Epithelial cell of esophagus (primary cell): Measurements from ENCODE around the gene NQO1.
A peak's percentile ranks its signal among the peaks of the same experiment; 100 is the strongest.

Experiments used
- DNase-seq: peaks from one replicate; pipeline ENCODE4 v3.0.0; 2010; ENCODE audit warnings: low read depth
- H3K4me3 ChIP-seq: 2 replicates; pipeline ENCODE4 v1.5.1; 2011; ENCODE audit warnings: mild to moderate bottlenecking, low read length, control low read depth
- TF ChIP-seq, protein P1 (sequence below): IDR thresholded peaks from 2 replicates; pipeline ENCODE4 v1.5.1; 2011; ENCODE audit warnings: low read depth, mild to moderate bottlenecking, low read length, control low read depth, inconsistent platforms; ENCODE audit not compliant: insufficient read depth; ENCODE audit errors: missing control alignments

Gene NQO1

DNA sequence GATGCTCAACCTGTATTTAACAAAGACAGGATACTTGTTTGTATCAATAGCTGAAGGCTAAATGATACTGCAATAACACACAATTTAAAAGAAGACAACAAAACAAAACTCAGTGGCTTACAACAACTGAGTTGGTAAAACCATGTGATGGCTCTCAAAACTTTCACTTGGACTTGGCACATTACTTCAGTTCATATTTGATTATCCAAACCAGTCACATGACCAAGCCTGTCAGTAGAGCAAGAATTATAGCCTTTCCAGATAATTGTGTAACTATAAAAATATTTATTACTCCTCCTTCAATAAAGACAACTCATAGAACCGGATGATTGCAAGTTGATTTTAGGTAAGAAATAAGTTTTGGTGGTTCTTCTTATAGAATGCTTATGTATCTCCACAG lies 56.8 kb downstream of the NQO1 start:
- DNase-seq, result no peak
- no peak overlapping the region for H3K4me3 ChIP-seq
- TF ChIP-seq, protein P1, sequence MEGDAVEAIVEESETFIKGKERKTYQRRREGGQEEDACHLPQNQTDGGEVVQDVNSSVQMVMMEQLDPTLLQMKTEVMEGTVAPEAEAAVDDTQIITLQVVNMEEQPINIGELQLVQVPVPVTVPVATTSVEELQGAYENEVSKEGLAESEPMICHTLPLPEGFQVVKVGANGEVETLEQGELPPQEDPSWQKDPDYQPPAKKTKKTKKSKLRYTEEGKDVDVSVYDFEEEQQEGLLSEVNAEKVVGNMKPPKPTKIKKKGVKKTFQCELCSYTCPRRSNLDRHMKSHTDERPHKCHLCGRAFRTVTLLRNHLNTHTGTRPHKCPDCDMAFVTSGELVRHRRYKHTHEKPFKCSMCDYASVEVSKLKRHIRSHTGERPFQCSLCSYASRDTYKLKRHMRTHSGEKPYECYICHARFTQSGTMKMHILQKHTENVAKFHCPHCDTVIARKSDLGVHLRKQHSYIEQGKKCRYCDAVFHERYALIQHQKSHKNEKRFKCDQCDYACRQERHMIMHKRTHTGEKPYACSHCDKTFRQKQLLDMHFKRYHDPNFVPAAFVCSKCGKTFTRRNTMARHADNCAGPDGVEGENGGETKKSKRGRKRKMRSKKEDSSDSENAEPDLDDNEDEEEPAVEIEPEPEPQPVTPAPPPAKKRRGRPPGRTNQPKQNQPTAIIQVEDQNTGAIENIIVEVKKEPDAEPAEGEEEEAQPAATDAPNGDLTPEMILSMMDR, result no peak

DNA sequence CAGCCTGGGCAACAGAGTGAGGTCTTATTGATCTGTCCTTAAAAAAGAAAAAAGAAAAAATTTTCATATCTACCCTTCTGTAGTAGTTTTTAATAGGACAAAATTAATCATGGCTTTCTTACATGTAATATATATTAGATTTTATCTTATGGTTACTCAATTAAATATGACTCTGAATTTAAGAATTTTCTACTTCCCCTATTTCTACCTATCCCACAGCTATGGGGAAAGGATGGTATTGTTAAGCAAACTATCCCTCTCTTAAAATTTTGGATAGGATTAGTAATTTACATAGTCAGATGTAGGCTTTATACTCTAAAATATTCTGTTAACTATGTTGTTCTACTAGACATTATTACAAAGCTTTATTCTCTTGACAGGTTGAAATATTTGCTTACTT lies 62.5 kb downstream of the NQO1 start:
- TF ChIP-seq, protein P1, result no peak
- DNase-seq, result no peak
- H3K4me3 ChIP-seq, result no peak overlapping the region

DNA sequence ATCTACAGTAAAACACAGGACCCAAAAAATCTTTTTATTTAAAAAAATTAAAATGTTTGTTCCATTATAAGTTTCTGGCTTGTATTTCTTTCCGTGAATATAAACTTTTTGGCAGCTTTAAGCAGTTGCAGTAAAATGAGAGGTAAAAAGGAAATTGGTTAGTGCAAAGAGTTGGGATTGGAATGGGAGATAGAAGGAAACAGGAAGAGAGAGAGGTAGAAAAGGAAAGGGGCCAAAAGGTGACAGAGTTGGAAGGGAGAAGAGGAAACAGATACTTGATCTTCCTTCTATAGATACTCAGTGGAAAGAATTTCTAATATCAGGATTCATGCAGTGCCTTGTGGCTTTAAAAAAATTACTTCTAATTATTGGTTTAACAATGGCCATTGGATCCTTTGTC lies 63.5 kb downstream of the NQO1 start:
- TF ChIP-seq, protein P1, result no peak
- DNase-seq, result no peak
- H3K4me3 ChIP-seq, result no peak overlapping the region

DNA sequence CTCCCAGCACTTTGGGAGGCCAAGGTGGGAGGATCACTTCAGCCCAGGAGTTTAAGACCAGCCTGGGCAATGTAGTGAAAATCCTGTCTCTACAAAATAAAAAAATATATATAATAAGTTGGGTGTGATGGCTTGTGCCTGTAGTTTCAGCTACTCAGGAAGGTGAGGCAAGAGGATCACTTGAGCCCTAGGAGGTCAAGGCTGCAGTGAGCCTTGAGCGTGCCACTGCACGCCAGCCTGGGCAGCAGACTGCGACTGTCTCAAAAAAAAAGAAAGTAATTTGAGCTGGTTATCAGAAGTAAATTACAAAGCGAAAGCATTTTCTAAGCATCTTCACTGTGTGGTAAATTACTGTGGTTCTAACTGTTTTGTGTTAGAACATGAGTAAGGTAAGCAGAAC lies 66.2 kb downstream of the NQO1 start:
- DNase-seq, result peak; percentile 51
- H3K4me3 ChIP-seq, result no peak overlapping the region
- TF ChIP-seq, protein P1, result no peak
